ENCODE results near the gene RAPGEF4.

- TF ChIP-seq CTCF (IDR thresholded peaks at IDR 0.05) (no peak), POLR2A (IDR thresholded peaks at IDR 0.05) (no peak)
Observed at GRCh38 chr2:172753610-172754009, 18.0 kb downstream of the RAPGEF4 start.
